Kidney epithelial cell (primary cell): ENCODE data around the gene SPOCK1. TPM values are rescaled to one million over a fixed set of nuclear protein-coding genes. Genes with fewer than 3 reads are reported as not detected.
"Not testable (repeated sequence)": the region's sequence is repeated elsewhere in the genome, so short reads cannot be mapped to it uniquely, and the experiment has no call there.

ENCODE experiments used
- DNase-seq: peaks from one replicate; pipeline ENCODE4 v3.0.0-alpha.2; 2010; ENCODE audit warnings: low read depth
- H3K27me3 ChIP-seq: 2 replicates; pipeline ENCODE4 v1.6.0; 2011; ENCODE audit warnings: low read length; ENCODE audit not compliant: control insufficient read depth, insufficient read depth
- H3K36me3 ChIP-seq: 2 replicates; pipeline ENCODE4 v1.5.1; 2011; ENCODE audit warnings: low read length; ENCODE audit not compliant: control insufficient read depth, insufficient read depth
- H3K4me3 ChIP-seq: 2 replicates; pipeline ENCODE4 v1.5.1; 2011; ENCODE audit warnings: low read depth, mild to moderate bottlenecking, control low read depth, low read length
- total RNA-seq: library from RNA; depleted of rRNA; stranded (reverse); fragments of >200 nt; gene quantifications from 2 replicates; pipeline ENCODE4 v1.2.3, GENCODE V29; 2015
- TF ChIP-seq, protein P1 (sequence below): IDR thresholded peaks from 2 replicates; pipeline ENCODE4 v1.5.1; 2011; ENCODE audit warnings: mild to moderate bottlenecking, moderate library complexity, low read length, control low read depth, inconsistent platforms; ENCODE audit not compliant: insufficient read depth, poor library complexity, severe bottlenecking

Gene SPOCK1
- 13.1 and 20.1 TPM in 2 replicates for total RNA-seq

DNA sequence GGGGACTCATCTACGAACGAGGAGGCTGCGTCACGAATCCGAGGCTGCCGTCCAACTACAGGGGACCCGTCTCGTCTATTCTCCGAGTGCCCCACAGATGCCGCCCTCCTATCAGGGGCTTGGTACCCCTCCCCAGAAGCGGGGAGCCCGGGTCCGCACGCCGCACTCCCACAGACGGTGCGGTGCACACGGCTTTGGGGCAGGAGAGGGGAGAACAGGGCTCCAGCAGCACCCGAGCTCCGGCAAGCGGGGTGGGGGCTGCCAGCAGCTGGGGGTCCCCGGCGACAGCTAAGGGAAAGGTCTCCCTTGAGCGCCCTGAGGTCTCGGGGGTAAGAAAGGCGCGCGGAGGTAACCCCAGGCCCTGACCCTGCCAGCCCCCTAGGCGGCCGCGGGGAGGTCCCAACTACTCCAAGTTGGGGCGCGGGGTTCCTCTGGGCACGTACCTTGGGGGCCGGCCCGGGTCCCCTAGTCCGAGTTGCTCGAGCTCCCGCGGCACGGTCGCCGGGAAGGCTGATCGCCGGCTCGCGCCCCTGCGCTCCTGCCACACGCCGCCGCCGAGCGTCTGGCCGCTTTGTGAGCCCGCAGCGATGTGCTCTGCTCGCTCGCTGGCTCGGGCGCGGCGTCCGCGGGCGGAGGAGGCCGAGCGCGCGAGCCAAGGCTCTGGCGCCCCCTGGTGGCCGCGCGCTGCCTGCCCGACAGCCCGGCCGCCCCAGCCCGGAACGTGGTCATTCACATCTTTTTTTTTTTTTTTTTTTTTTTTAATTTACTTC lies at the start of gene SPOCK1:
Gene SPOCK1 (minus strand): TSS at position 591 of the 770 bp plus-strand sequence.
- no peaks in the 10 kb centered on the region for H3K36me3 ChIP-seq
- no peaks in the 10 kb centered on the region for H3K27me3 ChIP-seq
- no peak for DNase-seq
- peak within 1 kb of the TSS; percentile 55 for H3K4me3 ChIP-seq
- TF ChIP-seq, protein P1, sequence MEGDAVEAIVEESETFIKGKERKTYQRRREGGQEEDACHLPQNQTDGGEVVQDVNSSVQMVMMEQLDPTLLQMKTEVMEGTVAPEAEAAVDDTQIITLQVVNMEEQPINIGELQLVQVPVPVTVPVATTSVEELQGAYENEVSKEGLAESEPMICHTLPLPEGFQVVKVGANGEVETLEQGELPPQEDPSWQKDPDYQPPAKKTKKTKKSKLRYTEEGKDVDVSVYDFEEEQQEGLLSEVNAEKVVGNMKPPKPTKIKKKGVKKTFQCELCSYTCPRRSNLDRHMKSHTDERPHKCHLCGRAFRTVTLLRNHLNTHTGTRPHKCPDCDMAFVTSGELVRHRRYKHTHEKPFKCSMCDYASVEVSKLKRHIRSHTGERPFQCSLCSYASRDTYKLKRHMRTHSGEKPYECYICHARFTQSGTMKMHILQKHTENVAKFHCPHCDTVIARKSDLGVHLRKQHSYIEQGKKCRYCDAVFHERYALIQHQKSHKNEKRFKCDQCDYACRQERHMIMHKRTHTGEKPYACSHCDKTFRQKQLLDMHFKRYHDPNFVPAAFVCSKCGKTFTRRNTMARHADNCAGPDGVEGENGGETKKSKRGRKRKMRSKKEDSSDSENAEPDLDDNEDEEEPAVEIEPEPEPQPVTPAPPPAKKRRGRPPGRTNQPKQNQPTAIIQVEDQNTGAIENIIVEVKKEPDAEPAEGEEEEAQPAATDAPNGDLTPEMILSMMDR = peak; percentile 24

DNA sequence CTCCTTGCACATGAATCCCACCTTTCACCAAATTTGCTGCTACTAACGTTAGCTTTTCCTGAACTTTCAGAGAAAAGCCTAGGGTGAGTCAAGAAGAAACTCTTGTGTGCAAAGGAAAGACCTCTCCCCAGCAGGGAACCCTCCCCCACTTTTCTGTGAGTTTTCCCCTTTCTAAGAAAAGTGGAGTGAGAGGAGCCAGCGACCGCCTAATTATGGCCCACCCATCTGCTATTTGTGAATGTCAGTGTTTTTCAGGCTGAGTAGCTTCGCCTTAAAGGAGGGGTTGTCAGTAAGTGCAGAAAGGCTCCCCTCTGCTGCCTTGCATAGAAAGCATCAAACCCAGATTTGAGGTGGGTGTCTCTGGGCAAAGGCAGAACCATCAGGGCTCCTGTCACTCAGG lies 46.8 kb upstream of the SPOCK1 start:
- Histone ChIP-seq H3K27me3 (no peaks in the 10 kb centered on the region), H3K4me3 (no peak overlapping the region), H3K36me3 (no peaks in the 10 kb centered on the region)
- TF ChIP-seq, protein P1 = no peak
- no peak for DNase-seq

- not testable (repeated sequence) for H3K4me3 ChIP-seq, DNase-seq, H3K27me3 ChIP-seq, H3K36me3 ChIP-seq
Measured at GRCh38 chr5:137535449-137535848, 36.3 kb upstream of the SPOCK1 start.

GRCh38 chr5:137533963-137534362 lies 34.8 kb upstream of the SPOCK1 start:
- Histone ChIP-seq H3K4me3 (no peak overlapping the region), H3K27me3 (no peaks in the 10 kb centered on the region), H3K36me3 (no peaks in the 10 kb centered on the region)
- TF ChIP-seq, protein P1 = no peak
- DNase-seq = no peak

DNA sequence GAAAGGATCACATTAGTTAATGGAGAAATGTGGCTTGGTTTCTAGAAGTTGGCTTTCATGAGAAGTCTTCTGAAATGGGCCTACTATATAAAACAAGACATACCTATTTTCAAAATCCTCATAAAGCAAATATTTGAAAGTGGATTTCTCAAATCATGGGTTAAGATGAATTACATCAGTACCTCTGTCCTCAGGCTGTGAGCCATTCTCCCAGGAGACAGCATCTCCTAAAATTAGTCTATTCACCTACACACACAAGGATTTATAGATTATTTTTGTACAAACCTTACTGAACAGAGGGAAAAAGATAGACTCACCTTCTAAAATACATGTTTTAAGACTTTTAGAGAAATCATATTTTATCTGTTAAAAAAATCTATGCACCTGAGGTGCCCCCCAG lies 32.1 kb upstream of the SPOCK1 start:
- no peaks in the 10 kb centered on the region for H3K36me3 ChIP-seq
- TF ChIP-seq, protein P1 = no peak
- H3K27me3 ChIP-seq = no peaks in the 10 kb centered on the region
- H3K4me3 ChIP-seq = no peak overlapping the region
- DNase-seq = no peak

DNA sequence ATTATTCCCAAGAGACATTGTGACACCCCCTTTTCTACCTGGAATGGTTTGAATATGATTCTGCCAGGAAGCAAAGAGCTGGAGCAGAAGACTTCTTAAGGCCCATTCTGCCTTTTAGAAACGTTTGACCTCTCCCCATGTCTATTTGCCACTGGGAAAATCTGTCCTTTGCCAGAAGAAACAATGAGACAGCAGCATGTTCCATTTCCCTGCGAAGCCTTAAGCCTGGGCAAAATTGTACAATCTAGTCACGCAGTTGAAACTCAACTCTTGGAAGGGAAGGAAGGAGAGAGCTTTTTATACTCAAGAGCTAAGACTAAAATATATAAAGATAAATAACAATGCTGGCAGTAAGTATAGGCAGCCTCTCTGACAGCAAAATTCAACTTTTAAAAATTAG lies 22.1 kb upstream of the SPOCK1 start:
- TF ChIP-seq, protein P1 = no peak
- no peaks in the 10 kb centered on the region for H3K36me3 ChIP-seq
- H3K4me3 ChIP-seq = no peak overlapping the region
- no peak for DNase-seq
- H3K27me3 ChIP-seq = peaks cover 5% of the 10 kb centered on the region
